SJCRH30 (cell line): ENCODE results near the gene CCDC126. TPM values are rescaled to one million over a fixed set of nuclear protein-coding genes. Genes with fewer than 3 reads are reported as not detected.

Experiments used
- DNase-seq, 2 experiments: peaks; one replicate each; pipeline ENCODE4 v3.0.0-alpha.2; 2015 to 2020
- H3K27ac ChIP-seq: fragments of 250-450 bp; sonication (Bioruptor Pico); 2 replicates; pipeline ENCODE4 v1.5.1; 2020; ENCODE audit warnings: mild to moderate bottlenecking, moderate library complexity
- H3K27me3 ChIP-seq: fragments of 250-450 bp; sonication (Bioruptor Pico); 2 replicates; pipeline ENCODE4 v1.5.1; 2020; ENCODE audit warnings: mild to moderate bottlenecking, moderate library complexity
- H3K36me3 ChIP-seq: fragments of 250-450 bp; sonication (Bioruptor Pico); 2 replicates; pipeline ENCODE4 v1.5.1; 2020; ENCODE audit warnings: mild to moderate bottlenecking, moderate library complexity
- H3K4me1 ChIP-seq: fragments of 250-450 bp; sonication (Bioruptor Pico); 2 replicates; pipeline ENCODE4 v1.5.1; 2020; ENCODE audit warnings: mild to moderate bottlenecking, moderate library complexity
- H3K4me3 ChIP-seq: fragments of 250-450 bp; sonication (Bioruptor Pico); 2 replicates; pipeline ENCODE4 v1.5.1; 2020; ENCODE audit warnings: mild to moderate bottlenecking, moderate library complexity
- H3K9me3 ChIP-seq: fragments of 250-450 bp; sonication (Bioruptor Pico); replicated peaks from 2 replicates; pipeline ENCODE4 v1.5.1; 2020; ENCODE audit warnings: mild to moderate bottlenecking, moderate library complexity
- total RNA-seq: library from RNA; depleted of rRNA; stranded (reverse); fragments of >200 nt; shearing (Covaris generic); gene quantifications from 2 replicates; pipeline ENCODE4 v1.2.3, GENCODE V29; 2014

The CCDC126 gene
- total RNA-seq, 1 experiment from 2014 or later, result 15.0 TPM

DNA sequence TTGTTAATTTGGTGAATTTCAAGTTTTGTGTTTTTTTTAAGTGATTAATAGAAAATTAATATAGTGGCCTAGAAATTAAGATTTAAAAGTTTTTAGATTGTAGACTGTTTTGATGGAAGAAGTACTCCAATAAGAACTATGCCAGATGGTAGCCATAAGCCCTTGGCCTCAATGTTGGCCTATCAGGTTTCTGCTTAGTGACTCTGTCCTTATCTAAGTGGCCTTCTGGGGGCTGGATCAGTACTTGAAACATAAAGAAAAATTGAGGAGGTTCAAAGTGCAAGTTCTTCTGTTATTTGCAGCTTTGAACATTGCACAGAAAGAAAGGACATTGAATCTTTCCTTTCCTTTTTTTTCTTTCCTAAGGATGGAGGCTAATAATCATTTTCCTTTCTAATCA is 9.9 kb downstream of the CCDC126 start:
- no peak overlapping the region for H3K4me3 ChIP-seq
- H3K27ac ChIP-seq, result no peak overlapping the region
- no peaks in the 10 kb centered on the region for H3K27me3 ChIP-seq
- H3K36me3 ChIP-seq, result peaks cover 11% of the 10 kb centered on the region; the same call in 1 of the 2 replicates
- DNase-seq, result no peak
- 0 out of 2 replicates have a peak, but pooled peaks cover 4% of the 10 kb centered on the region for H3K4me1 ChIP-seq
- H3K9me3 ChIP-seq, result no peaks in the 10 kb centered on the region

DNA sequence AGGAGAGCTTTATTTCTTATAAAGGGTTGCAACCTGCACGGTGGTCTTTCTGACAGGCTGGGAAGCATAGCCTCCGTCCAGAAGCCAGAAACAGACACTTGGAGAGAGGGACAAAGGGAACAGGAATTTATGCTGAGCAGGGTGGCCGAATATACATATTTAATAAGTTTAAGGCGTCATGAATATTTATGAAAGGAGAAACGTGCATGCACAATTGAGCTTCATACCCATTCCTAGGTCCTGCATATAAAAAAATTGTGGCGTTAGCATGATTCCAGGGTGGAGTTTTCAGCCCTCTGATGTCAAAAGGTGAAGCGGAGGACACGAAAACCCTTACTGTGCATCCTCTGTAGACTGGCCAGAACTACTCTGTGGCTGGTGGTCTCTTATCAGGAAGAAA is 10.7 kb downstream of the CCDC126 start:
- Histone ChIP-seq H3K9me3 (0 out of 2 replicates have a peak, but pooled peaks cover 2% of the 10 kb centered on the region), H3K27ac (no peak overlapping the region), H3K36me3 (peaks cover 14% of the 10 kb centered on the region; the same call in 1 of the 2 replicates)

DNA sequence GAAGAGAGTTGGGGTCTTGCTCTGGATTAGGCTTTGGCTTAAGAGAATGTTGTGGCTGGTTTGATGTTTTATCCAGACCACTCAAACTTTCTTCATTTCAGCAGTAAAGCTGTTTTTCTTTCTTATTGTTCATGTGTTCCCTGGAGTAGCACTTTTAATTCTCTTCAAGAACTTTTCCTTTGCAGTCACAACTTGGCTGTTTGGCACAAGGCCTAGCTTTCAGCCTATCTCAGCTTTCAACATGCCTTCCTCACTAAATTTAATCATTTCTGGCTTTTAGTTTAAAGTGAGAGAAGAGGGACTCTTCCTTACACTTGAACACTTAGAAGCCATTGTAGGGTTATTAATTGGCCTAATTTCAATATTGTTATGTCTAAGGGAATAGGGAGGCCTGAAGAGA is 18.1 kb downstream of the CCDC126 start:
- H3K9me3 ChIP-seq, result peaks cover 27% of the 10 kb centered on the region; the same call in 1 of the 2 replicates
- H3K27me3 ChIP-seq, result no peaks in the 10 kb centered on the region
- H3K4me1 ChIP-seq, result peaks cover 13% of the 10 kb centered on the region
- DNase-seq, result no peak
- no peak overlapping the region for H3K4me3 ChIP-seq
- peaks cover 17% of the 10 kb centered on the region for H3K36me3 ChIP-seq
- no peak overlapping the region for H3K27ac ChIP-seq

More for the DNA sequence above, 10.7 kb downstream of the CCDC126 start:
- Histone ChIP-seq H3K27me3 (no peaks in the 10 kb centered on the region), H3K4me1 (0 out of 2 replicates have a peak, but pooled peaks cover 4% of the 10 kb centered on the region), H3K4me3 (no peak overlapping the region)
- DNase-seq, result no peak

DNA sequence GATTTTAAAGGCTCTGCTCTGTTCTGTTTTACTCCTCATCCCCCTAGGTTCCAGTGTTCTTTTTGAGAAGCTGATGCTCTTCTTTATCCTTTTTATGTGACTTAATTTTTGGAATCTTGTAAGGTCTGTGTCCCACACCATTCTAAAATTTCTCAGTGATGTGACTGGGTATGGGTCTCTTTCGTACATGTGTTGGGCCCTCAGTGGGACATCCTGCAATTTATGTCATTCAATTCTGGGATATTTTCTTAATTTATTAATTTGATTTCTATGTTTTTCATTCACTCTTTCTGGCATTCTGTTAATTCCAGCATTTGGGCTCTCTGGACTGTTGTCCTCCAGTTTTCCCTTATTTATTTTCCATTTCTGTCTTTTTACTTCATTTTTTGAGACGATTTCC is 19.4 kb downstream of the CCDC126 start:
- H3K9me3 ChIP-seq, result peaks cover 27% of the 10 kb centered on the region; the same call in 1 of the 2 replicates
- peaks cover 13% of the 10 kb centered on the region for H3K4me1 ChIP-seq
- H3K27ac ChIP-seq, result no peak overlapping the region
- H3K27me3 ChIP-seq, result no peaks in the 10 kb centered on the region
- H3K4me3 ChIP-seq, result no peak overlapping the region
- H3K36me3 ChIP-seq, result peaks cover 11% of the 10 kb centered on the region
- DNase-seq, result no peak

DNA sequence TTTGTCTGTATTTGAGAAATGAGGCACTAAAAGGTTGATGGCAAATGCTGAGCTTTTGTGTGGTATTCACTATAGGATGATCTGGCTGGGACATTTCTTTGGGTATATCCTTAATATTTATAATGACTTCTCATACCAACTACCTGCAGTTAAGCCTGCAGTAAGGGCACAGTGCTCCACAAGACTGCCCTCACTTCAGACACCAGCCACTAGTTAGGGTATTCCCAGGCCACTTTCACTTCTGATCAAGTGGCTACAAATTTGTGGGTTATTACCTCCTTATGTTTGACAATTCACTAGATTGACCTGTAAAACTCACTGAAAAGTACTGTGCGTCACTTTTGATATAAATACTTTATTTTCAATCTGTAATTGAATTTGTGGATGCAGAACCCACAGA is 20.3 kb downstream of the CCDC126 start:
- no peak for DNase-seq
- Histone ChIP-seq H3K27me3 (no peaks in the 10 kb centered on the region), H3K27ac (peak overlapping the region; percentile 51)

DNA sequence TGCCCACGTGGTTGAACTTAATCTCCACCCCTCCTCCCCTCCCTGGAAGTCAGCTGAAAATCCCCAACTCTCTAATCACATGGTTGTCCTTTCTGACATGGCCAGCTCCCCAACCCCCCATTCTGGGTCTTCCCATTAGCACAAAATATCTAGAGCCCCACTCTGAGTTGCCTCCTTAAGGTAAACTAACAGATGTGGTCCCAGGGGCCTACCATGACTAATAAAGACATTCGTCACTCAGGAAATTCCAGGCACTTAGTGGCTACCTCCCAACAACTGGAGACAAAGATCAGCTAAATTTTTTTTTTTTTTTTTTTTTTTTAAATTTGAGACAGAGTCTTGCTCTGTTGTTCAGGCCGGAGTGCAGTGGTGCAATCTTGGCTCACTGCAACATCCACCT is 21.1 kb downstream of the CCDC126 start:
- peak; percentile 70 to 72 for DNase-seq

More for the DNA sequence above, 20.3 kb downstream of the CCDC126 start:
- Histone ChIP-seq H3K36me3 (peaks cover 11% of the 10 kb centered on the region), H3K9me3 (peaks cover 27% of the 10 kb centered on the region; the same call in 1 of the 2 replicates), H3K4me1 (peaks cover 13% of the 10 kb centered on the region), H3K4me3 (no peak overlapping the region)

DNA sequence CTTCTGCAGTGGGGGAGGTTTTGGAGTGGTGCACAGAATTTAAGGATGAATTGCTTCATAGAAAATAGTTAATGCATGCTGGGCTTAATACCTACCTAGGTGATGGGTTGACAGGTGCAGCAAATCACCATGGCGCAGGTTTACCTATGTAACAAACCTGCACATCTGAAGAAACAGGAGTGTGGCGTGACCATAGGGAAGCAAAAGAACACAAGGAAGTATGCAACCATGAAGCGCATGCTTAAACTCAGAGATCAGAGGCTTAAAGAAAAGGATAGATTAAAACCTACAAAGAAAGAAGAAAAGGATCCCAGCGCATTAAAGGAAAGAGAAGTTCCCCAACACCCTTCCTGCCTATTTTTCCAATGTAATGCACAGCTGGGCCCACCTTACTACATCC is 22.0 kb downstream of the CCDC126 start:
- no peak for DNase-seq
- peaks cover 24% of the 10 kb centered on the region; the same call in 1 of the 2 replicates for H3K9me3 ChIP-seq
- no peak overlapping the region for H3K4me3 ChIP-seq
- no peaks in the 10 kb centered on the region for H3K27me3 ChIP-seq
- H3K27ac ChIP-seq, result peak overlapping the region; percentile 51
- peaks cover 13% of the 10 kb centered on the region for H3K4me1 ChIP-seq
- peaks cover 11% of the 10 kb centered on the region for H3K36me3 ChIP-seq

More for the DNA sequence above, 21.1 kb downstream of the CCDC126 start:
- no peaks in the 10 kb centered on the region for H3K27me3 ChIP-seq
- peaks cover 13% of the 10 kb centered on the region for H3K4me1 ChIP-seq
- H3K36me3 ChIP-seq, result peaks cover 7% of the 10 kb centered on the region
- peak overlapping the region; percentile 51 for H3K27ac ChIP-seq
- H3K4me3 ChIP-seq, result no peak overlapping the region
- peaks cover 24% of the 10 kb centered on the region; the same call in 1 of the 2 replicates for H3K9me3 ChIP-seq

GRCh38 chr7:23622506-23622925 is 25.3 kb downstream of the CCDC126 start:
- H3K27ac ChIP-seq, result no peak overlapping the region
- peaks cover 13% of the 10 kb centered on the region for H3K4me1 ChIP-seq
- peaks cover 15% of the 10 kb centered on the region; the same call in 1 of the 2 replicates for H3K9me3 ChIP-seq
- H3K4me3 ChIP-seq, result no peak overlapping the region
- no peaks in the 10 kb centered on the region for H3K27me3 ChIP-seq
- peaks cover 11% of the 10 kb centered on the region for H3K36me3 ChIP-seq
- no peak for DNase-seq

DNA sequence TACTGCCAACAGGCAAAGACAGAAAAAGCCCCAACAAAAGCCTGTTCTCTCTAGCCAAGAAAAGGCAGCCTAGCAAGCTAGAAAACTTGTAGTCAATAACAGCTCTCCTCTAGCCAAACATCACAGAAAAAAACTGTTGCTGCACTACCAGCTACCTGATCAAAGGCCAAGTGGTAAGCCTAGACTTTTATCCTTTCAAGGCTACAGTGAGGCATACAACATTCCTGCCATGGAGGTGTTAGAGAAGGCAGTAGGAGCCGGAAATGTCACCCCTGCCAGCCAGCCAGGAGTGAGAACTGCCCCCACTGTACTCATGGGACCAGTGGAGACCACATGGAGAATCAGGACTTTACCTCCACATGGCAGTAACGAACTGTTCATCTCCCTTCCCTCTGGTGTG is 31.2 kb downstream of the CCDC126 start:
- Histone ChIP-seq H3K4me3 (no peak overlapping the region), H3K27ac (no peak overlapping the region), H3K36me3 (peaks cover 4% of the 10 kb centered on the region; the same call in 1 of the 2 replicates), H3K27me3 (no peaks in the 10 kb centered on the region), H3K4me1 (no peaks in the 10 kb centered on the region), H3K9me3 (no peaks in the 10 kb centered on the region)
- DNase-seq, result no peak

GRCh38 chr7:23633417-23633816 is 36.2 kb downstream of the CCDC126 start:
- Histone ChIP-seq H3K27ac (no peak overlapping the region), H3K9me3 (no peaks in the 10 kb centered on the region), H3K4me3 (no peak overlapping the region), H3K36me3 (no peaks in the 10 kb centered on the region), H3K27me3 (no peaks in the 10 kb centered on the region), H3K4me1 (no peaks in the 10 kb centered on the region)
- no peak for DNase-seq

DNA sequence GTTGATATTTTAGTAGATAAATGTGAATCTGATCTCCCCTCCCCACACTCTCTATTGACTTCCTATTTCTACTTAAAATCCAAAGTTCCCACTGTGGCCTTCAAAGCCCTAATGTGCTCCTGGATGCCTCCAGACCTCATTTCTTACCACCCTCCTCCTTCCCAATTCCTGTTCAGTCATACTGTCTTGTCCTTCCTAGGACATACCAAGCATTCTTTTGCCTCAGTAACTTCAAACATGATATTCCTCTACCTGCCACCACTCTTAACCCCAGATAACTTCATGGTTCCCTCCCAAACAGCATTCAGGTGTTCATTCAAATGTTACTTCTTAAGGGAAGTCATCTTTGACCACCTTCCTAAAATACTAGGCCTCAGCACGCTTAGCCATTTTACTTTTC is 48.6 kb downstream of the CCDC126 start:
- Histone ChIP-seq H3K4me3 (no peak overlapping the region), H3K36me3 (no peaks in the 10 kb centered on the region), H3K27ac (no peak overlapping the region), H3K27me3 (no peaks in the 10 kb centered on the region), H3K9me3 (no peaks in the 10 kb centered on the region), H3K4me1 (no peaks in the 10 kb centered on the region)
- no peak for DNase-seq

- Histone ChIP-seq H3K4me1 (no peaks in the 10 kb centered on the region), H3K36me3 (no peaks in the 10 kb centered on the region), H3K27ac (no peak overlapping the region), H3K4me3 (no peak overlapping the region), H3K27me3 (no peaks in the 10 kb centered on the region), H3K9me3 (0 out of 2 replicates have a peak, but pooled peaks cover 5% of the 10 kb centered on the region)
- no peak for DNase-seq
Measured at GRCh38 chr7:23653942-23654341, 56.8 kb downstream of the CCDC126 start.

GRCh38 chr7:23654508-23654907 is 57.3 kb downstream of the CCDC126 start:
- peak; percentile 12 to 62 for DNase-seq
- no peak overlapping the region for H3K4me3 ChIP-seq
- H3K27ac ChIP-seq, result no peak overlapping the region

GRCh38 chr7:23655433-23655832 is 58.3 kb downstream of the CCDC126 start:
- 0 out of 2 replicates have a peak, but pooled peaks cover 5% of the 10 kb centered on the region for H3K9me3 ChIP-seq
- no peaks in the 10 kb centered on the region for H3K36me3 ChIP-seq
- DNase-seq, result no peak
- H3K27ac ChIP-seq, result no peak overlapping the region
- H3K27me3 ChIP-seq, result no peaks in the 10 kb centered on the region
- no peaks in the 10 kb centered on the region for H3K4me1 ChIP-seq
- H3K4me3 ChIP-seq, result no peak overlapping the region

More at GRCh38 chr7:23654508-23654907, 57.3 kb downstream of the CCDC126 start:
- Histone ChIP-seq H3K36me3 (no peaks in the 10 kb centered on the region), H3K27me3 (no peaks in the 10 kb centered on the region), H3K4me1 (no peaks in the 10 kb centered on the region), H3K9me3 (0 out of 2 replicates have a peak, but pooled peaks cover 5% of the 10 kb centered on the region)

DNA sequence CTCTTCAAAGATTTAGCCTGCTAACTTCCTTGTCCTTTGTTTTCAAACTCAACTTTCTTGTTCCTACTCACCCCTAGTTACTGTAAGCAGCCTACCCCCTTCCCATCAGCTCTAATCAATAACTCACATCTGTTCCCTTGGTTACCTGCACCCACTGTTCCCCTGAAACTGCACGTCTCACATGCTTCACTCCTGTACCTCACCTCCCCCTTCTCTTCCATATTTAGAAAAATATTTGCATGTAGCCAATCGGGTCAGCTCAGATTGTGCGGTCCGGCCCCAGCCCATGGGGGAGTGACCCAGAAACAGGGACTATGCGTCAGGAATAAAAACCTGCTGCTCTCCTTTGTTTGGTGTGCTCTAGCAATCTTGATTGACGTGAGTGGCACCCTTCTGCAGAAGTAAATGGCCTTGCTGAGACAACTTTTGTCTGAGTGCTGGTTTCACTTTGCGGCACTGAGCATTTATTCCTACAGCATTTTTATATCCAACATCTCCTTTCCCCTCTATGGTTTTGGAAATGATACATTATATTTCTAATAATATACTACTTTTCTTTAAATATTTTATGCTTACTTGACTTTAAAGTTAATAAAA is 61.7 kb downstream of the CCDC126 start:
- no peak overlapping the region for H3K27ac ChIP-seq
- DNase-seq, result no peak
- no peak overlapping the region for H3K4me3 ChIP-seq
- no peaks in the 10 kb centered on the region for H3K4me1 ChIP-seq
- 0 out of 2 replicates have a peak, but pooled peaks cover 5% of the 10 kb centered on the region for H3K9me3 ChIP-seq
- H3K36me3 ChIP-seq, result no peaks in the 10 kb centered on the region
- H3K27me3 ChIP-seq, result no peaks in the 10 kb centered on the region
